NCI-H82 treated with DMSO at 0.1 percent for 48 hours (cell line): Measurements from ENCODE around the gene CADM2.
"Not testable (repeated sequence)": the region's sequence is repeated elsewhere in the genome, so short reads cannot be mapped to it uniquely, and the experiment has no call there.

Source experiments
- DNase-seq: peaks from one replicate; lab custom pipeline; 2025; ENCODE audit not compliant: unreplicated experiment; lab: John Stamatoyannopoulos, UW

Gene CADM2

GRCh38 chr3:85881833-85882393 lies 923.1 kb downstream of the CADM2 start:
- DNase-seq = no peak

- no peak for DNase-seq
Observed at GRCh38 chr3:85890043-85890555, 931.3 kb downstream of the CADM2 start.

- DNase-seq = no peak
Observed at GRCh38 chr3:85903434-85903833, 944.6 kb downstream of the CADM2 start.

GRCh38 chr3:85912980-85913379 lies 954.2 kb downstream of the CADM2 start:
- DNase-seq = no peak

GRCh38 chr3:85922374-85922773 lies 963.6 kb downstream of the CADM2 start:
- DNase-seq = no peak

- no peak for DNase-seq
Observed at GRCh38 chr3:85930718-85931117, 971.9 kb downstream of the CADM2 start.

- DNase-seq = no peak
Observed at GRCh38 chr3:85933326-85933725, 974.5 kb downstream of the CADM2 start.

GRCh38 chr3:85935171-85935570 lies 976.4 kb downstream of the CADM2 start:
- DNase-seq = no peak

GRCh38 chr3:85939074-85939482 lies 980.3 kb downstream of the CADM2 start:
- no peak for DNase-seq

GRCh38 chr3:85950435-85950834 lies 991.6 kb downstream of the CADM2 start:
- no peak for DNase-seq

GRCh38 chr3:85960793-85961192 lies 1002.0 kb downstream of the CADM2 start:
- DNase-seq = no peak

GRCh38 chr3:85977615-85978338 lies 1019.0 kb downstream of the CADM2 start:
- DNase-seq = no peak

- no peak for DNase-seq
Observed at GRCh38 chr3:85979034-85979433, 1020.2 kb downstream of the CADM2 start.

GRCh38 chr3:85989581-85989980 lies 1030.8 kb downstream of the CADM2 start:
- DNase-seq = not testable (repeated sequence)

GRCh38 chr3:86029590-86029989 lies 1070.8 kb downstream of the CADM2 start:
- no peak for DNase-seq

GRCh38 chr3:86037916-86038315 lies 1079.1 kb downstream of the CADM2 start:
- no peak for DNase-seq

GRCh38 chr3:86046436-86047136 lies 1087.8 kb downstream of the CADM2 start:
- no peak for DNase-seq

- DNase-seq = no peak
Observed at GRCh38 chr3:86047161-86047560, 1088.4 kb downstream of the CADM2 start.

- DNase-seq = no peak
Observed at GRCh38 chr3:86051058-86051457, 1092.3 kb downstream of the CADM2 start.

GRCh38 chr3:86056032-86056431 lies 1097.2 kb downstream of the CADM2 start:
- DNase-seq = no peak

- no peak for DNase-seq
Observed at GRCh38 chr3:86056962-86057361, 1098.2 kb downstream of the CADM2 start.

- DNase-seq = no peak
Observed at GRCh38 chr3:86073799-86074198, 1115.0 kb downstream of the CADM2 start.
